Psoas muscle (tissue), 8 donors: ENCODE results near the gene PTPN23. TPM values are rescaled to one million over a fixed set of nuclear protein-coding genes. Genes with fewer than 3 reads are reported as not detected.

Source experiments
- ATAC-seq, 4 donors: fragments of 200-7000 bp; cut with Tn5 transposase; one replicate each; pipeline ENCODE4 v1.9.1; 2020; ENCODE audit warnings: moderate library complexity in 3 of 4, mild to moderate bottlenecking in 2 of 4
- DNase-seq, 2 donors: peaks; one replicate each; pipeline ENCODE4 v3.0.0-alpha.2; 2020
- H3K27ac ChIP-seq: fragments of 200-600 bp; one replicate; pipeline ENCODE4 v1.8.0; 2022
- H3K27me3 ChIP-seq, 3 donors: fragments of 200-600 bp in 1 of 3; one replicate each; pipeline versions ENCODE4 v1.6.1 to v1.8.0; 2013 to 2022; ENCODE audit warnings: low read length in 2 of 3, mild to moderate bottlenecking in 2 of 3, moderate library complexity in 1 of 3; ENCODE audit not compliant: insufficient read depth in 3 of 3
- H3K36me3 ChIP-seq, 2 donors: fragments of 200-600 bp in 1 of 2; one replicate each; pipeline versions ENCODE4 v1.6.1 to v1.8.0; 2013 to 2022; ENCODE audit warnings: low read depth in 1 of 2, mild to moderate bottlenecking in 1 of 2, moderate library complexity in 1 of 2; ENCODE audit not compliant: insufficient read depth in 1 of 2
- H3K4me1 ChIP-seq: fragments of 200-600 bp; one replicate; pipeline ENCODE4 v1.8.0; 2022
- H3K4me3 ChIP-seq: fragments of 200-600 bp; one replicate; pipeline ENCODE4 v1.8.0; 2022; ENCODE audit warnings: mild to moderate bottlenecking
- H3K9me3 ChIP-seq: fragments of 200-600 bp; one replicate; pipeline ENCODE4 v1.8.0; 2022
- CTCF ChIP-seq: fragments of 200-600 bp; IDR thresholded peaks from one replicate; pipeline ENCODE4 v1.8.0; 2022; ENCODE audit warnings: antibody characterized with exemption
- WGBS, 3 donors: extraction: QIAGEN DNeasy Blood & Tissue Kit; methylation state at CpG; one replicate each; pipeline versions ENCODE4 v1.1.6 to v1.1.7; 2013; 5-methylcytosine and 5-hydroxymethylcytosine counted together
- intact Hi-C, 2 donors: fragments of 100-400 bp; cut with DNase I; formaldehyde crosslinking; loops; one replicate each; pipeline versions ENCODE4 v1.11.0 to v1.14.2; 2022
- polyA plus RNA-seq, 3 donors: library from polyadenylated mRNA; stranded (reverse); fragments of 200-250 nt; gene quantifications; one replicate each; pipeline ENCODE4 v1.2.3, GENCODE V29; 2013
- total RNA-seq, 4 donors: library from RNA; stranded (reverse); fragmentation: NEBNext Ultra II Directional in 2 of 4; extraction: Animal tissue kit (Norgen Biotek cat#: 25700) in 2 of 4; gene quantifications; one replicate each; pipeline versions ENCODE4 v1.2.1 to v1.2.4, GENCODE V29; 2021 to 2023
- donor health status: healthy with polysubstance abuse.
- donor health status: DM: no; HTN: no; CAD: no; lungs with moderate emphysema.
- donor health status: Bipolar disorder and iron deficiency.
- donor health status: healthy.
- donor health status: DM: yes; HTN: yes; CAD: no.
- donor health status: DM: no; HTN: no; CAD: no.
- donor health status: DM: no; HTN: no; CAD: no.
- donor health status: DM: yes; HTN: yes; CAD: no.

The PTPN23 gene
- total and polyA plus RNA-seq, 7 donors: 14.3 to 47.5 (median 30.9) TPM

GRCh38 chr3:47392933-47393332 lies 12.1 kb downstream of the PTPN23 start:
- no peak for ATAC-seq
- Histone ChIP-seq H3K27ac (no peak overlapping the region), H3K9me3 (no peaks in the 10 kb centered on the region), H3K4me3 (no peak overlapping the region), H3K27me3 (no peaks in the 10 kb centered on the region), H3K36me3 (peaks cover 0 to 27% of the 10 kb centered on the region in 2 donors), H3K4me1 (peaks cover 23% of the 10 kb centered on the region)
- TF ChIP-seq CTCF: no peak
- no peak for DNase-seq
- WGBS, 3 donors: 97 to 100% (median 99%) methylated on average over 3 of the region's 3 CpGs
- intact Hi-C loops: no loop called here

- Histone ChIP-seq H3K36me3 (peaks cover 0 to 31% of the 10 kb centered on the region in 2 donors), H3K4me1 (peaks cover 23% of the 10 kb centered on the region), H3K27ac (peak overlapping the region; percentile 65), H3K9me3 (no peaks in the 10 kb centered on the region), H3K27me3 (no peaks in the 10 kb centered on the region), H3K4me3 (no peak overlapping the region)
- TF ChIP-seq CTCF: no peak
- WGBS, 3 donors: 21 to 27% (median 22%) methylated on average over 8 of the region's 8 CpGs
- no peak for DNase-seq
- ATAC-seq: peak; percentile 62 to 88 (median 74)
- intact Hi-C loops: no loop called here
Observed at GRCh38 chr3:47394140-47394870, 13.5 kb downstream of the PTPN23 start.

- DNase-seq (no peak), ATAC-seq (peak; percentile 66 to 85 (median 73))
- H3K9me3 ChIP-seq: no peaks in the 10 kb centered on the region
- no peaks in the 10 kb centered on the region for H3K27me3 ChIP-seq
- 17 to 20% (median 19%) methylated on average over 3 of the region's 3 CpGs for WGBS, 3 donors
- peak overlapping the region; percentile 65 for H3K27ac ChIP-seq
- H3K36me3 ChIP-seq: peaks cover 0 to 37% of the 10 kb centered on the region in 2 donors
- peaks cover 23% of the 10 kb centered on the region for H3K4me1 ChIP-seq
- intact Hi-C loops: no loop called here
- no peak for TF ChIP-seq CTCF
- H3K4me3 ChIP-seq: no peak overlapping the region
Observed at GRCh38 chr3:47394881-47395280, 14.1 kb downstream of the PTPN23 start.

GRCh38 chr3:47398228-47398627 lies 17.4 kb downstream of the PTPN23 start:
- WGBS, 3 donors: 84 to 86% (median 85%) methylated on average over 7 of the region's 7 CpGs
- TF ChIP-seq CTCF: no peak
- peaks cover 20% of the 10 kb centered on the region for H3K4me1 ChIP-seq
- DNase-seq (no peak), ATAC-seq (no peak)
- H3K36me3 ChIP-seq: peaks cover 0 to 59% of the 10 kb centered on the region in 2 donors
- no peaks in the 10 kb centered on the region for H3K27me3 ChIP-seq
- H3K4me3 ChIP-seq: no peak overlapping the region
- intact Hi-C loops: no loop called here
- H3K9me3 ChIP-seq: no peaks in the 10 kb centered on the region
- no peak overlapping the region for H3K27ac ChIP-seq

- 87 to 95% (median 91%) methylated on average over 1 of the region's 1 CpG for WGBS, 3 donors
- ATAC-seq (no peak), DNase-seq (no peak)
- Histone ChIP-seq H3K27ac (no peak overlapping the region), H3K9me3 (no peaks in the 10 kb centered on the region), H3K27me3 (no peaks in the 10 kb centered on the region), H3K4me3 (no peak overlapping the region), H3K36me3 (peaks cover 0 to 64% of the 10 kb centered on the region in 2 donors), H3K4me1 (peaks cover 15% of the 10 kb centered on the region)
- no peak for TF ChIP-seq CTCF
- intact Hi-C loops: no loop called here
Observed at GRCh38 chr3:47399016-47399415, 18.2 kb downstream of the PTPN23 start.
